Stimulated activated CD8-positive, alpha-beta memory T cell treated with anti-CD3 and anti-CD28 coated beads, Interleukin-2, amount 100 ng/mL, for 1 hour (primary cell): Measurements from ENCODE around the gene MAPK10.

Experiments
- DNase-seq, 2 donors: peaks; one replicate each; pipeline ENCODE4 v3.0.0-alpha.2; 2020; ENCODE audit warnings: low read depth in 2 of 2

Gene MAPK10

GRCh38 chr4:86278126-86278525 is 81.7 kb downstream of the MAPK10 start:
- DNase-seq = no peak

GRCh38 chr4:86274642-86275041 is 85.2 kb downstream of the MAPK10 start:
- DNase-seq = no peak

GRCh38 chr4:86272669-86273068 is 87.2 kb downstream of the MAPK10 start:
- DNase-seq = no peak

- no peak for DNase-seq
Observed at GRCh38 chr4:86271057-86271456, 88.8 kb downstream of the MAPK10 start.

GRCh38 chr4:86269354-86269753 is 90.5 kb downstream of the MAPK10 start:
- no peak for DNase-seq

- DNase-seq = no peak
Observed at GRCh38 chr4:86264241-86264640, 95.6 kb downstream of the MAPK10 start.

GRCh38 chr4:86261636-86262035 is 98.2 kb downstream of the MAPK10 start:
- no peak for DNase-seq

- no peak for DNase-seq
Observed at GRCh38 chr4:86256086-86256485, 103.8 kb downstream of the MAPK10 start.

GRCh38 chr4:86250619-86251018 is 109.2 kb downstream of the MAPK10 start:
- no peak for DNase-seq

- DNase-seq = no peak
Observed at GRCh38 chr4:86250006-86250405, 109.8 kb downstream of the MAPK10 start.

- no peak for DNase-seq
Observed at GRCh38 chr4:86249074-86249473, 110.8 kb downstream of the MAPK10 start.

GRCh38 chr4:86247906-86248305 is 111.9 kb downstream of the MAPK10 start:
- DNase-seq = no peak

- DNase-seq = no peak
Observed at GRCh38 chr4:86247320-86247719, 112.5 kb downstream of the MAPK10 start.

- no peak for DNase-seq
Observed at GRCh38 chr4:86243750-86244149, 116.1 kb downstream of the MAPK10 start.

- no peak for DNase-seq
Observed at GRCh38 chr4:86242677-86243076, 117.2 kb downstream of the MAPK10 start.

- DNase-seq = no peak
Observed at GRCh38 chr4:86235549-86235948, 124.3 kb downstream of the MAPK10 start.

GRCh38 chr4:86233681-86234080 is 126.2 kb downstream of the MAPK10 start:
- no peak for DNase-seq

- DNase-seq = no peak
Observed at GRCh38 chr4:86233090-86233489, 126.8 kb downstream of the MAPK10 start.

GRCh38 chr4:86223472-86223871 is 136.4 kb downstream of the MAPK10 start:
- DNase-seq = no peak

GRCh38 chr4:86221002-86221401 is 138.9 kb downstream of the MAPK10 start:
- DNase-seq = no peak

GRCh38 chr4:86220121-86220520 is 139.7 kb downstream of the MAPK10 start:
- DNase-seq = no peak

GRCh38 chr4:86218746-86219473 is 140.9 kb downstream of the MAPK10 start:
- DNase-seq = no peak

- DNase-seq = no peak
Observed at GRCh38 chr4:86203176-86203575, 156.7 kb downstream of the MAPK10 start.

GRCh38 chr4:86185659-86186058 is 174.2 kb downstream of the MAPK10 start:
- DNase-seq = no peak
